ENCODE data around the gene RBM33.

The RBM33 gene

DNA sequence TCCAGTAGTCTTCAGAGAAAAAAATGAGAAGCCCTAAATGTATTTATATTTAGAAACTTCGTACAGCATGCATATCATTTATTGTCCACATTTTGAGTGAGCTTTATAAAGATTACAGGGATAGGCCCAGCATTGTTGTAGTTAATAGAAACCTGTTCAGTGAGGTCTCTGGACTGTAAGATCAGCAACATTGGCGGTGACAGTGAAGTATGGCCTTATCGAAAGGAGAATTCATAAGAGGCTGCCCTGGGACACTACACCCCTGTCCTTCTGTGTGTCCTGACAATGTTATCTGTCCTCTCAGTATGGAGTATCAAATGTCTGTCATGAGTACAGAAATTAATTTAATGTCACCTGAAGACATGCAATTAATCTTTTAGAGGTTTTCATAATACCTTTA is 110.6 kb downstream of the RBM33 start:
- no peak for DNase-seq

DNA sequence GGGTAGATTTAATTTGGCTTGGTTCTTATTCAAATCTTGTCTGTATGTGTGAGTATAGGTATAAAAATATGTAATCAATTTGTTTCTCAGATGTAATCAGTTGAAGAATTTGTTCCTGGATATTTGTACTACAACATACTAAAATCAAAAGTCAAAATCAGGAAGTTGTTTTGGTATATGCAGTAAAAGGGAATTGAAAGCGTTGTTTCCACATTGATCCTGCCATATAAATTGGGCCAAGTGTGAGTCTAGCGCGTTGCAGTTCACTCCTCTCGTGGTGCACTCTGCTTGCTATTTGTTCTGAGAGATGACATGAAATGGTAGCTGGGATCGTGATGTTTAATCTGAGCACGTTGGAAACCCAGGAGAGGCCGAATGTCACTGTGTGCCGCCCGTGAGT is 111.9 kb downstream of the RBM33 start:
- no peak for DNase-seq

DNA sequence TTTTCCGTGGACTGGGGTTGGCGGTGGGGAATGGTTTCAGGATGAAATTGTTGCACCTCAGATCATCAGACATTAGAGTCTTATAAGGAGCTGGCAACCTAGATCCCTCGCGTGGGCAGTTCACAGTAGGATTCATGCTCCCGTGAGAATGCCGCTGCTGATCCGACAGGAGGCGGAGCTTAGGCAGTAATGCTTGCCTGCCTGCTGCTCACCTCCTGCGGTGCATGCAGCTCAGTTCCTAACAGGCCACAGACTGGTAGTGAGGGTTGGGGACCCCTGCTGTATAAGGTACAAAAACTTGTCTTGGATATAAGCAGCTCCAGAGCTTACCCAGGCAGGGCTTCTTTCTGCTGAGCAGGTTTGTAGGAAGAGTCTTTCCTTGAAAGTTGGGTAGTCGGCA is 113.9 kb downstream of the RBM33 start:
- DNase-seq, result no peak

DNA sequence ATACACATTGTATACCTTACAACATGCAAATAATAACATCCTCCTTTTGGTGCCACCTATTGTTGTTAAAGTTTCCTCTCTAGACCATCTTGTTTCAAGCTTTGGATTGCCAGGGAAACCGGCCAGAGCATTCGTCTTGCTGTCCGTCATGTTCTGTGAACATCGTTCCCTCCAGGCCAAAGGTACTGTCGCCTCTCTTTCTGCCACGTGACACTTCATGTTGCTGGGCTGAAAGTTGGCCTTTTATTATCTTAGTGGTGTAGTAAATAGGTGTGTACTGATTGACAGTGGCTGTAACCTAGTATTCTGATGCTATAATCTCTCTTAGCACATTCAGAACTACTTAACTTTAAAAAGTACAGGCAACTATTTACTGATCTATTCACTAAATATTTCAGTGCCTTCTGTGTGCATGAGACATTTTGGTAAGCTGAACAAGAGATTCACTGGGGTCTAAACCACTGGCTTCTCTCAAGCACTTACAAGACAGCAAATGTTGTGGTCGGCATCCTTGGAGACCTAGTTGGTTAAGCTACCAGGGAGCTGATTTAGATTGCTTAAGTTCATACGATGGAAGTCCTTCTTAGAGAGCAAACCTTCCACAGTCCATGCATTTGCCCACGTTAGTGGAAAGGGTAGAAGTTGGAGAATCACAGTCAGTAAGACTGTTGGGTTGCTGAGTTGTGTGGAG is 115.4 kb downstream of the RBM33 start:
- DNase-seq, result no peak

DNA sequence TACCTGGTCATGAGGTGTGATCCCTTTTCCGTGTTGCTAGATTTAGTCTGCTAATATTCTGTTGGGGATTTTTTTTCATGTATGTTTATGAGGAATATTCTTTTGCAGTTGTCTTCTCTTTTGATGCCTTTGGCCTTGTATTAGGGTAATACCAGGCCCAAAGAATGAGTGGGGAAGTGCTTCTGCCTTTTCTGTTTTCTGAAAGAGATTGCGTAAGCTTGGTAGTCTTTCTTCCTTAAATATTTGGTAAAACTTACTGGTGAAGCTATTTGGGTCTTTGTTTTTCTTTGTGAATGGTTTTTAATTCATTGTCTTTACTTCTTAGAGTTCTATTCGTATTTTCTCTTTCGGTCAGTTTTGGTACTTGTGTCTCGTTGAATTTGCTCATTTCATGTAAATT is 116.7 kb downstream of the RBM33 start:
- no peak for DNase-seq

DNA sequence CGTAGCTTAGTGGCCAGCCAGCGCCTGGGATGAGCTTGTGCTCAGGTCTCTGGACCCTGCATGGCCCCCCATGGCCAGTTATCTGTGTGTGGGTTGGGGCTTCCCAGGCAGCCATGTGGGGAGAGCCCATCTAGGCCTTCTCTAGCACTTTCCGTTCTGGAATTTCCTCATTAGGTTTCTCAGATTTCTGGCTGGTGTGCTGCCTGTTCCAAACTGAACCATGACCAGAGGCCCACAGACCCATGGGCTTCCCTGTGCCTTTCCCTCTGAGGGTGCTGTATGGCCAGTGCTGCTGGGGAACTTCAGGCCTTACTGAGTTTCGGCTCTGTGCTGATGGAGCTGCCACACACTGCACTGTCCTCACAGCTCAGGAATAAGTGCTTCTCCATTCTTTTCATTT is 117.6 kb downstream of the RBM33 start:
- no peak for DNase-seq

DNA sequence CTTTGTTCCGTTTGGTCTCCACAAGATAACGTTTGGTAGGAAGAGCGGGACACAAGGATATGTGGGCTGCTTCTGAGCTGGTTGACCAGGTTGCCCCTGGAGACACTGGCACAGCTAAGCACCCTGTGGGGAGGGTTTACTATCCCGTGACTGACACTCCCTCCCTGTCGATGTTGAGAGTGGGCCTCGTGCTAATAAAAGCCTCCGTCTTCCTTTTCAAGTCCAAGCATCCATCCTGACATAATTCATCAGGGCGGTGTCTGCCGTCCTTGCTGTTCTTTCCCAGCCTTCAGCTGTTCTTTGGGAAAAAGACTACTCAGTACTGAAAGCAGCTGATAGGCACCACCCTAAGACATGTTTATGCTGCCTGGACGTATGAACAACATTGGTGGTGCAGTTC is 118.2 kb downstream of the RBM33 start:
- no peak for DNase-seq

DNA sequence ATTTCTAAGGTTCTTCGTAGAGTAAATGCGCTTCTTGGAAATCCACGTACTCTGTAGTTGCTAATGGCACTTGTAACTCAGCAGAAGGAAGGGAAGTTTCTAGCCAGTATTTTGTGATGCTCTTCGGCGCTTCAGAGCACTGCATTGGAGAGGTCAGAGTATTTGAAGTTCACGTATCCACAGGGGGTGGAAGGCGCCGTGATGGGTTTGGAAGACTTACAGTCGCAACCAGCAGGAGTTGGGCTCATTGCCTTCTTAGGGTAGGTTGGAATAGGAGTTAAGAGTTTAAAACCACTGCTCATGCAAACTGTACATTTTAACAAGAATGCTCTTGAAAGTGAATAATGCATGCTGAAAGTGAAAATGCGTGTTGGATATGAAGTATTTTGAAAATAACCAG is 118.7 kb downstream of the RBM33 start:
- no peak for DNase-seq

DNA sequence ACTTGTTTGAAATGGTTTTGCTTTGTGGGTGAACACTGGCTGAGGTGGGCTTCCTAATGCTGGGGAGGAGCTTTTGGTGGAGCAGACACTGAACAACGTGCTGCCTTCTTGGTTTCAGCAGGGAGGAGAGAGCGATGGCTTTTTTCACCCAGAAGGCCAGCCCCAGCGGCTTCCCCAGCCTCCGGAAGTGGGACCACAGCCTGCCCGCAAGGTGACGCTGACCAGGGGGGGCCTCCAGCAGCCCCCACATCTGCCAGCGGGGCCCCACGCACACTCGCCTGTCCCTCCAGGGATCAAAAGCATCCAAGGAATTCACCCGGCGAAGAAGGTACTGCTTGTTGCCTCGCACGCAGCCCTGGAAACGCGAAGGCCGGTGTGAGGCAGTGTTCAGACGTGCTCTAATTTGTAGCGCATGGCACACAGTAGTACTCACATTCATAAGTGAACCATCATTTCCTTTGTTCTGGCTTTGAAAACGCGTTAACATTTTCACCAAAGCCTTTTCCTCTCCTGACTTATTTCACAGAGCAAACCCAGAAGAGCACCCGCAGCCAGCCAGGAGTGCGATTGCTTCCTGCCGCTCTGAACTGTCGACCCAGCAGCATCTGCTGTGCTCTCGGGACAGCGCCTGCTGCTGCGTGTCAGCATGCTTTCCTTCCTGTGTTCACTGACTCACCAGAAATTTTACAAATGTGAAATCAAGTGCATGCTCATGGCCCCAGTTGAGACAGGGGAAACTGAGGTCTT is 119.4 kb downstream of the RBM33 start:
- DNase-seq, result no peak

DNA sequence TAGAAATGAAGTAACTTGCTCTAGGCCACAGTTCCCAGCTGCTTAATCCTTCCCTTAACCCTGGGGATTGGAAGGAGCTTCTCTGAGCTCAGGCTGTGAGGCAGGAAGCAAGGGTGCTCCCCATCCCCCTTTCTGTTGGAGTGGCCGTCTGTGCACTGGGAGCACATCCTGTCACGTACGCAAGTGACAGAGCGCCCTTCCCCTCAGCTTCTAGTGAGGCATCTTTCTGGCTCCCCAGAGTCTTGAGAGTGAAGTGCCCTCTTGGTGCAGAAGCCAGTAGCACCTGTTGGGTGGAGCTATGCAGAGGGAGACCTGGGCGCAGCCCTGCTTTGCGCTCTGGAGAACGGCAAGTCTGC is 120.0 kb downstream of the RBM33 start:
- no peak for DNase-seq

DNA sequence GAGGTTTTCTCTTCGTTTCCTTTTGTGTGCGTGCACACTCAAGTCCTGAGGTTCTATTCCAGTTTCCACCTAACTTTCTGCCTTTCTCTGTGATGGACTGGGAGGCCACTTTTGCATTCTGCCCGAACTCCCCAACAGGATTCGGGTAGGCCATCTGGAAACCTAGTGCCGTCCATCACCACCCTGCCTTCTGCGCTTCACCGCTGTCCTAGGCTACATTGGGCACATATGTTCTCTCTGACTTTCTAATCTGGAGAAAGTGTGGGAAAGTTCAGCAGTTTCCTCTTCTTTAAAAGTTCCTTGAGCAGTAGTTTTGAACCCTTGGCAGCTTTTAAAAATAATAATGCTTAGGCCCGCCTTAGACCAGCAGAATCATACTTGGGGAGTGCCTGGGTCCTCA is 121.0 kb downstream of the RBM33 start:
- DNase-seq, result no peak

DNA sequence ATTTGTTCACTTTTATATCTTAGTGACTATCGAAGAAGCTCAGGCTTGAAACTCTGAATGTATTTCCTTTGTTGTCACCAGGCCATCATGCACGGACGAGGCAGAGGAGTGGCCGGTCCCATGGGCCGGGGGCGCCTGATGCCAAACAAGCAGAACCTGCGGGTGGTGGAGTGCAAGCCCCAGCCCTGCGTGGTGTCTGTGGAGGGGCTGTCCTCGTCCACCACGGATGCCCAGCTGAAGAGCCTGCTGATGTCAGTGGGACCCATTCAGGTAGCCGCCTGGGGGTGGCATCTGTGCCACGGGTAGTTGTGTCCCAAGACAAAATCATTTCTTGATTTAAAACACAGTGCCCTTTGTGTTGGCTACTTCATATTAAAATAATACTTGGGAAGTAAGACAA is 121.9 kb downstream of the RBM33 start:
- no peak for DNase-seq

DNA sequence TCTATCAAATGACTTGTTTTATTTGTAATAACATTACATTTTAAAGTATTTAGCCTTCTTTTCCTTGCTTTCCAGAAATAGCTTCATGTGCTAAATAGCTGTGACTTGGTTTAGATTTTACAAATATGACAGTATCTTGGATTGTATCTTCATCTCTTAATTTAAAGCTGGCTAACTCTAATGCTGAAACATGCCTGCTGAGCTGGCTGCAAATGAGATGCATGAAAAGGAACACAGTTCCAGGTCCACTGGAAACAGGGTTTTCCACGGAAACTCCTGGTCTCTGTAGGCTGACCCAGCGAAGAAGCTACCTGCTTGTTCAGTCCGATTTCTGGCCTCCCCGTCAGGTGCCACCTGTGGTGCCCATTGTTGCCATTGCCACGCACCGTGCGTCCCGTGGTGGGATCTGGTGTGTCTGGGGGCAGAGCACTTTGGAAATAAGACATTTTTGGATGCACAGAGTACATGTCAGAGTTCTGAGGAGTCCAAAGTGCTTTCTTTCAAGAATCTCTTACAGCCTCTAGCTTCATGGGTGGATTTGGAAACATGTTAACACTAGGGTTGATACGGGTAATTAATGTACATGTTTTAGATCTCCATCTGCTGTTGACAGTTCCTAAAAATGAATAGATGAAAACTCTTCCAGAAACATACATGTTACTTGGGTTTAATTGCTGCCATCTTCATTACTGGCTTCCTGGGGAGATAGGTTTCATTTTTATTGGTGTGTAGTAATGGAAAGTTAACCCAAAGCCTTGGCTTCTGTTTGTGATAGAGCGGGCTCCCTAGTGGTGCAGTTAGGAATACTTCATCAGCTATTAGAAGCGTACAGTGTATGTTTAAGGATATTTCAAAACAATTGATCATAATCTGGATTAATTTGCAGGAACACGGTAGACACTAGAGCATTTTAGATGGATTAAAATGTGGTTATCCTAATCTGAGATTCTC is 122.8 kb downstream of the RBM33 start:
- no peak for DNase-seq

DNA sequence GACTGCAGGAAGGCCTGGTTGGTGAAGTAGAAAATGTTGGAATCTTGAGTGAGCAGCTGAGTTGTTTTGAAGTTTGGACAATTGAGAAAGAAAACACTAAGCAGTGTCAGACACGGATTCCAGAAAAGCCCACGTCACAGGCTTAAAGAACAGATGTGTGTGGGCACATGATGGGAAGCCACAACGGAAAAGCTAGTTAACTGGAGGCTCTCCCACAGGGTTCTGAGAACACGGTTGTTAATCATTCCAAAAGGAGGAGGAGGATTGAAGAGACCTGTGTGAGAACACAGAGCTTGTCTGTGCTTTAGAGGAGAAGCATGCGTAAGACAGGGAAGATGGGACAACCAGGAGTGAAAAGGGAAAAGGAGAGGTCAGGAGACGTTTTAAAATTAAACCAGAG is 125.2 kb downstream of the RBM33 start:
- no peak for DNase-seq

DNA sequence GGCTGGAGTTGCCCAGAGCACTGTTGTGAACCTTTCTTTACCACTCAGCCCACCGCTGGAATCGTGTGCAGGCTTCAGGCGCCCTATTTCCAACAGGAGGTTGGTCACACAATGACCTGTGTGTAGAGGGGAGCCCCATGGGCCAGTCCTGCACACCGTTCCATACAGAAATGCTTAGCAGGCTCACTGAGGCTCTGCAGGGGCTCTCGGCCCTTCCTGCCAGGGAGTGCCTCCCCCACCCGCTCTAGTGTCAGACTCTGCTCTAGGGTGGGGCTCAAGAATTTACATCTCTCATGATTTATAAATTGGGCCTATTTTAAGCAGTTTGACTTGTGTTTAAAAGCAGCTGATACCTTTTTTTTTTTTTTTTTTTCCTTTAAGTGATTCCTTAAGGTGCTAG is 125.8 kb downstream of the RBM33 start:
- DNase-seq, result no peak

DNA sequence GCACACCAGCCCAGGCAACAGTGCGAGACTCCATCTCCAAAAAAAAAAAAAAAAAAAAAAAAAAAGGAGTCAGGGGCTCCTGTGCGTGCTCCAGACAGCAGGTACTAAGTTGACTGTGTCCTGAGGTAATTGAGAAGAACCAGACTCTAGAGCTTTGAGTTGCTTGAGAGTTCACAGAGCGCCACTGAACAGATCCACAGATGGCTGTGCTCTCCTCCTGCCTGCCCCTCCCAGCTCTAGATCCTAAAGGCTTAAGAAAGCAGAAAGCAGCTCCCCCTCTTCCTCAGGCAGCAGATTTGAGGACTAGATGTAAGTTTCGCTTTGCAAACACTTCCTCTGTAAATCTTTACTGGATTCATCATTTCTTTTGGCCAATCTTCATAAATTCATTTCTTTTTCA is 129.1 kb downstream of the RBM33 start:
- DNase-seq, result no peak

DNA sequence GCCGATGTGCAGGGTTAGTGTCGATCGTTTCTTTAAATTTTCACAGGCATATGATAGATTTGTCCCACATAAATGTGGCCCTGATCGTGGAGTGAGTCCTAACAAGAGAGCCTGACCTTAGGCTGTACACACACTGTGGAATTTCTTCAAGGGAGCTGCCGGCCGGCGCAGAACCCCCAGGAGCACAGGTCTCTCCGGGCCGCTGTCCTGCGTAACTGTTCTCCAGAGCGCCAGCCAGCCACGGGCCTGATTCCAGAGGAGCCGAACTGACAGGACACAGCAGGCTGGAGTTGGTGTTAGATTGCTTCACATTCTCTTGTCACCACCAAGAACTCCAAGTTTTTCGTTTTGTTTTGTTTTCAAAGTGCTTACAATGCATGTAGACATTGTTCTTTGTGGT is 130.5 kb downstream of the RBM33 start:
- no peak for DNase-seq

DNA sequence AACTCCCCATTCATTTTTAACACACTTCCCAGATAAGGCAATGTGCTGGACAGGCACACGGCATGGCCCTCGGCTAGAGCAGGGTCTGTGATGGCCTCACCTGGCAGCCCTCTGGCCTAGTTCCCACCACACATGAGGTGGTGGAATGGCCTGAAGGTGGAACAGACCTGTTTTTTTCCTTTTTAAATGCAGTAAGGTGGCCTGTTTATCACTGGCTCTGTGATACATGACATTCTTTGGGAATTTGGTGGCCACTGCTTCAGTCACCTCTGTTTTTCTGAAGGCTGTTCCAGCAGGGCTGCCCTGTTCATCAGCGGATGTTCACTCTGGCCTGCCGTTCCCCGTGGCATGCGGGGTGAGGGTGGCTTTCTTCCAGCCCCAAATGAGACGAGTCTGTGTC is 131.2 kb downstream of the RBM33 start:
- no peak for DNase-seq

DNA sequence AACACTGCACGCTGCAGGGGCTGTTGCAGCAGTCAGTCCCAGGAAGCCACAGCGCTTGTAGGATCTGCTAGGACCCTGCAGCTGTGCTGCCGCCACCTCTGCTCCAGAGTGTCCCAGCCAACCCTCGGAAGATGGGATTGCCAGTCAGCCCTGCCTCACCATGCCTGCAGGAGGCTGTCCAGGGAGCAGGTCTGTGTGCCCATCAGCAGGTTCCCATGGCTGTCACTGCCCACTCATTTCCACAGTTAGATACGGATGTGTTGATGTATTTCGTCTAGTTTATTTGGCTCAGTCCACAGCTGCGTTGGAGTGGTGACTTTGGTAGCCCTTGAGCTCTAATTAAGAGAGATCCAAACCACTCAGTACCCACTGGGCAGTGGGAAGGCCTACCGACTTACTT is 132.1 kb downstream of the RBM33 start:
- no peak for DNase-seq

DNA sequence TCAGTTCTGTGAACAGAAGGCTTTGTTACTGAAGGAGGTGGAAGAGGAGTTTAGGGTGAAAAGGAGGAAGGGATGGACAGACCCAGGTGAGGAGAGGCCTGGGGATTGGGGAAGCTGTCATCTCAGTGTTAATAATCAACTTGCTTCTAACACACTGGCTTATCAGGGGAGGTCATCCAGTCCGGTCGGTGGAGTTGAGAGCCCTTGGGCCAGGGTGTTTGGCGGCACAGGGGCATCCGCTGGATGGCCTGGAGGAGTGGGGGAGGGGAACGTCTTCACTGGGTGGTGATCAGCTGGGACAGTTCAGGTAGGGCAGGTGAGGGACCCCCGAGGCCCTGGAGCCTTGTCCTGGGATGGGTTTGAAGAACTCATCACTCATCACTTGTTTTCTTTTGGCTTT is 133.9 kb downstream of the RBM33 start:
- no peak for DNase-seq

DNA sequence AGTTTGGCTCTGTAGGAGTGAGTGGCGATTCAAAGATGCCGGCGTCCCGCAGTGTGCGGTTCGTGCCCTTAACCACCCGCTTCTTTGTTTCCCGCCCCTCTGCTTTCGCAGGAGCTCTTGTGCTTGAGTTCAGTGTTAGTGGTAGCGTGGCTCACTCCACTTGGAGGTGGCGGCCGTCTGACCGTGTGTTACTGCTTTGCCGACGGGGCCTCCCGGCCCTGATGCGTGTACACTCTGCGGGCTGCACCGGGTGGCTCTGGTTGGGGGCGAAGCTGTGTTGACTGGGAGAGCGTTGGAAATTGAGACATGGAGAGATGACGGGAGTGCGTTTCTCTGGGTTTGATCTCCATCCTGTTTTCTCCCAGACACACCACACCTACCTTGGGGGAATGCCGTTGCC is 136.4 kb downstream of the RBM33 start:
- DNase-seq, result no peak

DNA sequence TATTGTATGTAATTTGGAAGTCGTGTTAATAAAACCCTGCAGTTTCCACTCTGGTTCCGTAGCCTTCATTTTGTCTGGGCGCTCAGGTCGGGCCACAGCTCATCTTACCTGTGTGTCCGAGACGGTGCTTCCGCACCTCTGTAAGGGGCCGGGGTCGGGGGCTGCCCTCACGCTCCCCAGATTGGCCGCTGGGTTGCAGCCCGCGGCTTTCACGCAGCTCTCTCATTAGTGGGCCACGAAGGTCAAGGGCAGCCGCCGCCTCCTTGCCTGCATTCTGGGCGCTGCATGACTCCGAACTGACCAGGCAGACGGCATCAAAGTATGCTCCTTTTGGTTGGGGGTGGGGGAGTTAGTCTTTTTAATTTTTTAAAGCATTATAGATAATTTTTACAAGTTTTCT is 137.0 kb downstream of the RBM33 start:
- DNase-seq, result no peak

DNA sequence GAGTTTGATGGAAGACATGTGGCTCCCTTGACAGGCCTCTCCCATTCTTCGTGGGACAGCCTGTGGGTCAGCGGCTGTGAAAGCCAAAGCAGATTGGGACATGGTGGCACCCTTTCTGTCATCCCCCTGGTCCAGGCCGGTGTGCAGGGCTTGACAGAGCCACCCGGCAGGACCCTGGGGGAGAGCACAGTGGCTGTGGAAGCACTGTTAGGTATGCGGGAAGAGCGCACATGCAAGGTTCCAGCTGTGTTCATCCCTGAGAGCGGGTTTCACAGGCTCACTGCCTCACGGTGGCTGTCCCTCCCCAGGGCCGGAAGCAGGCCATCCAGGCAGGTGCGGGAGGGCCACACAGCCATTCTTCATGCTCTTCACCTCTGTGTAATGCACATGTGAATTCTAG is 138.0 kb downstream of the RBM33 start:
- DNase-seq, result no peak

DNA sequence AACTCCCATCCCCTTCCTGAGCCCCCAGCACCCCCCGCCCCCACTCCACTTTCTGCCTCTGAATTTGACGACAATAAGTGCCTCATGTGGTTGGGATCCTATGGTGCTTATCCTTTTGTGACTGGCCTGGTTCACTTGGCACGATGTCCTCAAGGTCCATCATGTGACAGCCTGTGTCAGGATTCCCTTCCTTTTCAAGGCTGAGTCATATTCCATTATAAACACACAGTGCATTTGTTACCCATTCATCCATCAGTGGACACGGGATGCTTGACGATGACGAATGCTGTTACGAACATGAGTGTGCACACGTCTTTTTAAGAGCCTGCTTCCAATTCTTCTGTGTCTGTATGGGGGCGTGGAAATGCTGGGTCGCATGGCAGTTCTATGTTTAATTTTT is 141.1 kb downstream of the RBM33 start:
- no peak for DNase-seq
